ENCODE results near the gene CHRM1. TPM values are rescaled to one million over a fixed set of nuclear protein-coding genes. Genes with fewer than 3 reads are reported as not detected.

CHRM1 gene
- total RNA-seq, 1 donor from 2014 or later, result not detected

DNA sequence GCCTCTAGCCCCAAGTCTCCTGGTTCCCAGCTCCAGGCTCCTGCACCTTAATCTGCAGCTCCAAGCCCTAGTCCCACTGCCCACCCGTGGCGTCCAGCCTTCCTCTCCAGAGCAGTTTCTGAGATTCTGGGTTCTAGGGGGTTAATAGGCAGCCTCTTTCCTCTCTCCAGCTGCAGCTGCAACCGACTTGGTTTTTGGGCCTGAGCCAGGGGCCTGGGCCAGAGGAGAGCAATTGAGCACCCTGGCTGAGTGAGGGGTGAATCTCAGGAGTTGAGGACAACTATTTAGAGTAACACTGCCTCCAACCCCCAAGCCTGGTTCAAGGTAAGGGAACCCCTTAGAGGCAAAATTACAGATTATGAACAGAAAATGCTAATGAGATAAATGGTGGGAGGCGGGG is 9.0 kb upstream of the CHRM1 start:
- H3K36me3 ChIP-seq (ENCODE audit: control insufficient read depth, insufficient read depth, low read length), result no peaks in the 10 kb centered on the region
- no peak overlapping the region for H3K4me3 ChIP-seq (ENCODE audit: low read depth, low read length)
- TF ChIP-seq, protein P1, sequence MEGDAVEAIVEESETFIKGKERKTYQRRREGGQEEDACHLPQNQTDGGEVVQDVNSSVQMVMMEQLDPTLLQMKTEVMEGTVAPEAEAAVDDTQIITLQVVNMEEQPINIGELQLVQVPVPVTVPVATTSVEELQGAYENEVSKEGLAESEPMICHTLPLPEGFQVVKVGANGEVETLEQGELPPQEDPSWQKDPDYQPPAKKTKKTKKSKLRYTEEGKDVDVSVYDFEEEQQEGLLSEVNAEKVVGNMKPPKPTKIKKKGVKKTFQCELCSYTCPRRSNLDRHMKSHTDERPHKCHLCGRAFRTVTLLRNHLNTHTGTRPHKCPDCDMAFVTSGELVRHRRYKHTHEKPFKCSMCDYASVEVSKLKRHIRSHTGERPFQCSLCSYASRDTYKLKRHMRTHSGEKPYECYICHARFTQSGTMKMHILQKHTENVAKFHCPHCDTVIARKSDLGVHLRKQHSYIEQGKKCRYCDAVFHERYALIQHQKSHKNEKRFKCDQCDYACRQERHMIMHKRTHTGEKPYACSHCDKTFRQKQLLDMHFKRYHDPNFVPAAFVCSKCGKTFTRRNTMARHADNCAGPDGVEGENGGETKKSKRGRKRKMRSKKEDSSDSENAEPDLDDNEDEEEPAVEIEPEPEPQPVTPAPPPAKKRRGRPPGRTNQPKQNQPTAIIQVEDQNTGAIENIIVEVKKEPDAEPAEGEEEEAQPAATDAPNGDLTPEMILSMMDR (IDR thresholded peaks at IDR 0.05; ENCODE audit: insufficient read depth, low read length, poor library complexity, severe bottlenecking), result no peak
- DNase-seq (ENCODE audit: low read depth), result no peak
- H3K27me3 ChIP-seq (ENCODE audit: control insufficient read depth, insufficient read depth, low read length), result peaks cover 38% of the 10 kb centered on the region

DNA sequence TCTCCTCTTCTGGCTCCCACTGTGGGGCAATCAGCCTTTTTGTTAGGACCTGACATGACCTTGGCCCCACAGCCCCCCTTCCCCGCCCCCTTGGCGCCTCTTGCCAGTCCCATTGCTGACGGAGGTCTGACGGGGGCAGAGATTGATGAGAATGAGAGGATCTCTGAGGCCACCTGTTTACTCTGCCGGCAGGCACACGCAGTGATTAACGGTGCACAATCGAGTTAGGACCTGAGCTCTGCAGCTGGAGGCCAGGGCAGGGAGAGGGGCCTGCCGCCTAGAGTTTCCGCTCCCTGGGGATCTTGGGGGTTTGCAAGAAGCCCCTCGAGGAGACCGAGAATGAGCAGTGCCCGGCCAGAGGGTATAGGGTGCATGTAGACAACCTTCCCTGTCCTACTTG is 6.8 kb upstream of the CHRM1 start:
- Histone ChIP-seq H3K27me3 (ENCODE audit: control insufficient read depth, insufficient read depth, low read length) (peaks cover 57% of the 10 kb centered on the region), H3K4me3 (ENCODE audit: low read depth, low read length) (no peak overlapping the region), H3K36me3 (ENCODE audit: control insufficient read depth, insufficient read depth, low read length) (no peaks in the 10 kb centered on the region)
- no peak for DNase-seq (ENCODE audit: low read depth)
- TF ChIP-seq, protein P1 (IDR thresholded peaks at IDR 0.05; ENCODE audit: insufficient read depth, low read length, poor library complexity, severe bottlenecking), result no peak

DNA sequence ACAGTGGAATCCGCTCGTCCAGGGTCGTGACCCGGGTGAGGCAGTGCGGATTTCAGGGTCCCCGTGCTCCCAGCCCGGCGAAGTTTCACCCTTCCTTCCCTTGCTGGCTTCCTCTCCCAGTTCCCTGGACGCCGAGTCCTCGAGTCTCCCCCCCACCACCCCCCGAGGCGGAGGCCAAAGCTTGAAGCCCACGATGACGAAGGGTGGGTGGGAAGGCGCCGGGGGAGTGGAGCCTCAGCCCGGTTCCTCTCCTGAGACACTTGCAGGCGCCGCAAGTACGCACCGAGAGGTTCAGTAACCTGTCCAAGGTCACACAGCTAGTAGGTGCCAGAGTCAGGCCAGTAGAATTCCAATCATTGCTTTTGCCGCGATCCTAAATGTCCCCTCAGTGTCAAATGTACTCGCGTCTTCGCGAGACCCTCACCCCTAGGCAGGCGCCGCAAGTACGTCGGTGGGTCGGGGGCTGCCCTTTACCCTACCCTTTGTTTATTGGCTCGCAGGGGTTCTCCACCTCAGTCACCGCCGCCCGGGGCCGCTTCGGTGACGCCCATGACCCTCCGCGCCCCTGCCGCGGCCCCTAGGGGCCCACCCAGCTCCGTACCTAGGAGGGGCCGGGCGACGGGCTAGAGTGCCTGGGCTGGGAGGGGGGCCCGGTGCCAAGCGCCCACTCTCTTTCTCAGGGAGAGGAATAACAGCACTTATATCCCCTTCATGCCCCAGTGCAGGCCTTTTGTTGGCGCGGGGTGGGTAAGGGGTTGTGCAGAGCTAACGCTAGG is 5.7 kb upstream of the CHRM1 start:
- peaks cover 68% of the 10 kb centered on the region for H3K27me3 ChIP-seq (ENCODE audit: control insufficient read depth, insufficient read depth, low read length)

DNA sequence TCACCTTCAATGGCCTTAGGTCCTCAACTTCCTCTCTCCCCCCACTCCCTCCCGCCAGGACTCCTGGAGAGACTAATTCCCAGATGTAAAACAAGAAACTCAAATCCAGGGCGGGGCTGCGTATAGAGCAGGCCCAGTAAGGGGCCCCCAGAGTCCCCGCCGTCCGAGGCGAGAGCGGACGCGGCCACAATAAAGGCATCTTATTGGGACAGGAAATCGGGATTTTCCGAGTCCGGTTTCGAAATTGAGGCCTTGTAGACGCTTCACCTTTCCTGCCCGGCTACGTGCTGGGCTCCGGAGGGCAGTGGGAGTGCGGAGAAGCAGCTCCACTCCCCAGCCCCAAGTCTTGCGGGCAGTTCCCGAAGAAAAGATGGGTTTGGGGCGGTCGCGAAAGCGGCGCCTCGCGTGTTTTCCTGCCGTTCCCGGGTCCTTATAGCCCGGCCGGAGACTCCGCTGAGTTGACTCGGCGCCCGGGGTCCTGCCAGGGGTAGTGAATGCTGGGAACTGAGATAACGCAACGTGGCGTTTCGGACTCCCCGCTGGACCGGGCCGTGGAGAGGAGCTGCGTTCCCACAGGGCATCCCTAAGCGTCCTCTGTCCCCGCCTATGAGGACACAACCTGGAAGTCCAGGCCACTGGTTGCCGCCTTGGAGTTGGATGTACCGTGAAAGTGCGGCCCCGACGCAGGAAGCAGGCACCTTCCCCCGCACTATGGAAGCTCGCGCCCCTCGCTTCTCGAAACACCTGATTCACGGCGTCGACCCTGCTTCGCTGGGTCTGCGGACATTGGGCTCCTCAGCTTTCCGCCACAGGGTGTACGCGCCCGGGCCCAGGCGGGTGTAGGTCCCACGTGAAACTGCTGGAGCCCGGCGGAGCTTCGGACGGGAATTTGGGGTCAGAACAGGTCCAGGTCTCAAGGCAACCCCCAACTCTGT is 4.8 kb upstream of the CHRM1 start:
- DNase-seq (ENCODE audit: low read depth), result no peak
- H3K4me3 ChIP-seq (ENCODE audit: low read depth, low read length), result peak overlapping the region; percentile 1
- H3K36me3 ChIP-seq (ENCODE audit: control insufficient read depth, insufficient read depth, low read length), result no peaks in the 10 kb centered on the region
- H3K27me3 ChIP-seq (ENCODE audit: control insufficient read depth, insufficient read depth, low read length), result peaks cover 77% of the 10 kb centered on the region
- TF ChIP-seq, protein P1 (IDR thresholded peaks at IDR 0.05; ENCODE audit: insufficient read depth, low read length, poor library complexity, severe bottlenecking), result no peak

More for the DNA sequence above, 5.7 kb upstream of the CHRM1 start:
- Histone ChIP-seq H3K36me3 (ENCODE audit: control insufficient read depth, insufficient read depth, low read length) (no peaks in the 10 kb centered on the region), H3K4me3 (ENCODE audit: low read depth, low read length) (no peak overlapping the region)
- no peak for DNase-seq (ENCODE audit: low read depth)
- TF ChIP-seq, protein P1 (IDR thresholded peaks at IDR 0.05; ENCODE audit: insufficient read depth, low read length, poor library complexity, severe bottlenecking), result no peak

DNA sequence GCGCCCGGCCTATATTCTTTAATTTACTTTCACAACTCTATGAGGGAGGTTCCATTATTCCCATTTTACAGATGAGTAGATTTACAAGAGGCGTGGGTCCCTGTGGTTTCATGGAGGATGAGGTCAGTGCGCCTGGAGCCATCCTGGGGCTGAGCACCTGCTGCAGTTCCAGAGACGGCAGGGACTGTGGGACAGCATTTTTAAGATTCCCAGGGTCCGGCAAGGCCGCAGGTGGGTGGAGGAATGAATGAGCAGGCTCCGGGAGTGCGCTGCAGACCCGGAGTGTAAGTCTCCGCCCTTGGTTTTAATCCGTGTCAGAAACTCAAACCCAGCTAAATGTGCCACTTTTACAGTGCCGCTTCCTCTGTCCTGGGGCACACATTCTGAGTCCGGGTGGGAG is 4.1 kb upstream of the CHRM1 start:
- Histone ChIP-seq H3K4me3 (ENCODE audit: low read depth, low read length) (no peak overlapping the region), H3K36me3 (ENCODE audit: control insufficient read depth, insufficient read depth, low read length) (no peaks in the 10 kb centered on the region), H3K27me3 (ENCODE audit: control insufficient read depth, insufficient read depth, low read length) (peaks cover 78% of the 10 kb centered on the region)
- no peak for DNase-seq (ENCODE audit: low read depth)
- TF ChIP-seq, protein P1 (IDR thresholded peaks at IDR 0.05; ENCODE audit: insufficient read depth, low read length, poor library complexity, severe bottlenecking), result no peak
